Subcutaneous abdominal adipose tissue (tissue), 5 donors: Measurements from ENCODE around the gene C9orf43.
"Not testable (repeated sequence)": the region's sequence is repeated elsewhere in the genome, so short reads cannot be mapped to it uniquely, and the experiment has no call there.

ENCODE experiments used
- H3K27ac ChIP-seq: one replicate; pipeline ENCODE4 v1.7.0; 2013; ENCODE audit warnings: low read depth, mild to moderate bottlenecking, inconsistent platforms, low read length, moderate library complexity
- H3K27me3 ChIP-seq, 5 donors: one replicate each; pipeline ENCODE4 v1.7.0; 2013; ENCODE audit warnings: low read length in 5 of 5, inconsistent platforms in 1 of 5; ENCODE audit not compliant: control insufficient read depth in 5 of 5, insufficient read depth in 4 of 5
- H3K36me3 ChIP-seq, 5 donors: one replicate each; pipeline ENCODE4 v1.7.0; 2013; ENCODE audit warnings: low read length in 5 of 5; ENCODE audit not compliant: control insufficient read depth in 5 of 5, insufficient read depth in 5 of 5
- H3K4me1 ChIP-seq, 5 donors: one replicate each; pipeline ENCODE4 v1.7.0; 2013; ENCODE audit warnings: low read length in 5 of 5, mild to moderate bottlenecking in 3 of 5, moderate library complexity in 1 of 5; ENCODE audit not compliant: control insufficient read depth in 5 of 5, insufficient read depth in 5 of 5
- H3K4me3 ChIP-seq, 5 donors: one replicate each; pipeline ENCODE4 v1.7.0; 2013; ENCODE audit warnings: low read length in 5 of 5, low read depth in 1 of 5
- H3K9ac ChIP-seq, 5 donors: one replicate each; pipeline ENCODE4 v1.7.0; 2013; ENCODE audit warnings: low read length in 5 of 5, mild to moderate bottlenecking in 4 of 5, moderate library complexity in 3 of 5
- H3K9me3 ChIP-seq, 5 donors: one replicate each; pipeline ENCODE4 v1.7.0; 2013; ENCODE audit warnings: low read length in 5 of 5; ENCODE audit not compliant: control insufficient read depth in 5 of 5
- donor health status: healthy.
- donor health status: healthy.
- donor health status: healthy.
- donor health status: healthy.
- donor health status: healthy.

C9orf43 gene, protein sequence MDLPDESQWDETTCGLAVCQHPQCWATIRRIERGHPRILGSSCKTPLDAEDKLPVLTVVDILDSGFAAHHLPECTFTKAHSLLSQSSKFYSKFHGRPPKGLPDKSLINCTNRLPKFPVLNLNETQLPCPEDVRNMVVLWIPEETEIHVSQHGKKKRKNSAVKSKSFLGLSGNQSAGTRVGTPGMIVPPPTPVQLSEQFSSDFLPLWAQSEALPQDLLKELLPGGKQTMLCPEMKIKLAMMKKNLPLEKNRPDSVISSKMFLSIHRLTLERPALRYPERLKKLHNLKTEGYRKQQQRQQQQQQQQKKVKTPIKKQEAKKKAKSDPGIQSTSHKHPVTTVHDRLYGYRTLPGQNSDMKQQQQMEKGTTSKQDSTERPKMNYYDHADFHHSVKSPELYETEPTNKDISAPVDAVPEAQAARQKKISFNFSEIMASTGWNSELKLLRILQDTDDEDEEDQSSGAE

DNA sequence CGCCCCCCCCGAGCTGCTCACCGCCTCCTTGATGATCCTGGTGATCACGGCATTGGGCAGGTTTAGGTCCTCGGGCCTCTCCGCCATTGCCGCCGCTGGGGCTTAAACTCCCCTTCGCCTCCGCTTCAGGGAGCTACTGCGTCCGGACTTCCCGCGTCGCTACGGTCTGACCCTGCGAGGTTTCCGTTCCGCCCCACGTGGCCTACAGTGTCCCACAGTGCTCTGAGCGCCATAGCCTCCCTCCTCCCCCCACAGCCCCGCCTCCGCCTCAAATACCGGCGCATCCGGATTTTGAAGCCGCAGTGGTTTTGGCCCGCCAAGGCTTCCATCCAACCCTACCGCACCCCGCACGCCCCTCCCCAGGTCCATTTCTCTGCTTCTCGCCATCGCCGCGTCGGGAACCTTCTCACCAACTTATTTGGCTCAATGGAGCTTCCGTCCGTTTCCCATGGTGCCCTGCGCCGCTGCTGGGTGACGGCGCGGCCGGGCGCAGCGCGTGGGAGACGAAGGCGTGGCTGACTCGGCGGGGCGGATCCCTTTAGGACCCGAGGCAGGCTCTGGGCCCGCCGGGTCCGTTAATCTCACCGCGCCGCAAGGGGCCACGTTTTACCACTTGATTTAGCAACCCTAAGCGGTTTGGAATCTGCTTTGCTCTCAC is at the start of gene C9orf43, which contains the start of gene POLE3:
Gene C9orf43 (plus strand): TSS at position 541 of the 658 bp plus-strand sequence. CDS start 2,747 bp downstream, outside the sequence.
Gene POLE3 (minus strand): TSS at position 469 of the 658 bp plus-strand sequence. CDS start 382 bp downstream, at position 87.
- Histone ChIP-seq H3K9ac (peak within 1 kb of the TSS; percentile 84 to 99 (median 98)), H3K27ac (peak within 1 kb of the TSS; percentile 94), H3K9me3 (no peaks in the 10 kb centered on the region), H3K36me3 (peaks cover 12 to 16% (median 14%) of the 10 kb centered on the region in 5 donors), H3K4me3 (peak within 1 kb of the TSS; percentile 81 to 96 (median 90)), H3K4me1 (peaks cover 10 to 21% (median 14%) of the 10 kb centered on the region in 5 donors), H3K27me3 (peaks cover 0 to 4% (median 0%) of the 10 kb centered on the region in 5 donors)

DNA sequence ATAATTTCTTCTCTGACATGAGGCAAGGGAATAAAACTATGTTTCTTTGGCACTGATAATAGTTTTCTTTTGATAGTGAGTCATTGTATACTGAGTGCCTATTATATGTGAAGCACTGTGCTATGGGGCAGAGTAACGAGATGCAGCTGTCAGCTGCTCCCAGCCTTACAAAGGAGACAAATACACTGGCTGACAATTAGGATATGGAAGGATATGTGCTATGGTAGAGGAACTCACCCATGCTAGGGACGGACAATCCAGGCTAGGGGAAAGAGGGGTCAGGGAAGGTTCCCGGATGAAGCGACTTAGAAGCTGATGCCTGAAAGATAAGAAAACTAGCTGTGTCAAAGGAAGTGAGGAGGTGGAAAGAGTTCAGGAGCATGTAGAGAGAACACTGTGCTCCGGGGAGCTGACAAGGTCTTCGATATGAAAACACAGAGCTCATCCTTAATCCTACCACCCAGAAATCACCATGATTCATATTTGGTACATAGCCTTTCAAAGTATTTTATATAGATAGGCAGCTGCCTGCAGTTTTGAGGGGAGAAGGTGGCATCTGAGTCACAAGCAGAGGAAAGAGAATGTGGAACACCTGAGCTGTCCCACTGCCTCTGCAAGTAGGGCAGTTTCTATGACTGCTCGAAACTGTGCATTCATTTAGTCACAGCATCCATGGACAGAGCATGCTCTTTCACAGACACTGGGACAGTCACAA is 49.1 kb upstream of the C9orf43 start:
- no peak overlapping the region for H3K4me3 ChIP-seq
- H3K4me1 ChIP-seq, result peaks cover 0 to 3% (median 0%) of the 10 kb centered on the region in 5 donors
- no peaks in the 10 kb centered on the region for H3K36me3 ChIP-seq
- no peak overlapping the region for H3K27ac ChIP-seq
- no peak overlapping the region for H3K9ac ChIP-seq
- no peaks in the 10 kb centered on the region for H3K27me3 ChIP-seq
- H3K9me3 ChIP-seq, result no peaks in the 10 kb centered on the region

DNA sequence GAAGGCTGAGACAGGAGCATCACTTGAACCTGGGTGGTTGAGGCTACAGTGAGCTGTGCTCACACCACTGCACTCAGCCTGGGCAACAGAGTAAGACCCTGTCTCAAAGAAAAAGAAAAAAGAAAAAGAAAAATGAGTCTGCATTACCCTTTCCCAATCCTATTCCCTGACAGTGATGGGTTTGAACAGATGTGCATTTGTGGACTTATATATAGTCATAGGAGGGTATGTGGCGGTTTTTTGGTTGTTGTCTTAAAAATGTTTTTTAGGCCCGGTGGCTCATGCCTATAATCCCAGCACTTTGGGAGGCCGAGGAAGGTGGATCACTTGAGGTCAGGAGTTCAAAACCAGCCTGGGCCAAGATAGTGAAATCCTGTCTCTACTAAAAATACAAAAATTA is 47.2 kb upstream of the C9orf43 start:
- H3K9me3 ChIP-seq, result no peaks in the 10 kb centered on the region
- H3K36me3 ChIP-seq, result no peaks in the 10 kb centered on the region
- no peaks in the 10 kb centered on the region for H3K27me3 ChIP-seq
- H3K4me1 ChIP-seq, result peaks cover 0 to 3% (median 0%) of the 10 kb centered on the region in 5 donors
- no peak overlapping the region for H3K9ac ChIP-seq
- no peak overlapping the region for H3K27ac ChIP-seq
- no peak overlapping the region for H3K4me3 ChIP-seq

DNA sequence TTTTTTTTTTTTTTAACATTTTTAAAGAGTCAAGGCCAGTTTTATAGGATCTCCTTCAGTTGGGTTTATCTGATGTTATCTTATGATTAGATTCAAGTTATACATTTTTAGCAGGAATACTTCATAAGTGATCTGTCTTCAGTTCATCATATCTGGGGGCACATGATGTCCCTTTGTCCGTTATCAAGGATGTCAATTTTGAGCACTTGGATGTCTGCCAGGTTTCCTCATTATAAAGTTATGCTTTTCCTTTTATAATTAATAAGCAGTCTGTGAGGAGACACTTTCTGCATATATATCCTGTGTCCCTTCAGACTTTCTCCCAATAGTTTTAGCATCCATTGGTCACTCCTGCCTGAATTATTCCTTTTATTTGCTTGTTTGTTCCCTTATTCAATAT is 45.6 kb upstream of the C9orf43 start:
- Histone ChIP-seq H3K4me3 (no peak overlapping the region), H3K27me3 (no peaks in the 10 kb centered on the region), H3K4me1 (peaks cover 0 to 3% (median 0%) of the 10 kb centered on the region in 5 donors), H3K9me3 (no peaks in the 10 kb centered on the region), H3K36me3 (no peaks in the 10 kb centered on the region), H3K27ac (no peak overlapping the region), H3K9ac (no peak overlapping the region)

GRCh38 chr9:113365652-113366051 is 44.9 kb upstream of the C9orf43 start:
- H3K4me3 ChIP-seq, H3K9me3 ChIP-seq, H3K4me1 ChIP-seq, H3K27me3 ChIP-seq, H3K36me3 ChIP-seq, H3K9ac ChIP-seq: not testable (repeated sequence)
- H3K27ac ChIP-seq, result peak overlapping the region; percentile 37

GRCh38 chr9:113368348-113368981 is 42.1 kb upstream of the C9orf43 start:
- Histone ChIP-seq H3K27ac (no peak overlapping the region), H3K4me3 (no peak overlapping the region), H3K4me1 (peaks cover 0 to 6% (median 0%) of the 10 kb centered on the region in 5 donors), H3K9me3 (no peaks in the 10 kb centered on the region), H3K27me3 (no peaks in the 10 kb centered on the region), H3K9ac (no peak overlapping the region), H3K36me3 (peaks cover 0 to 8% (median 3%) of the 10 kb centered on the region in 5 donors)

DNA sequence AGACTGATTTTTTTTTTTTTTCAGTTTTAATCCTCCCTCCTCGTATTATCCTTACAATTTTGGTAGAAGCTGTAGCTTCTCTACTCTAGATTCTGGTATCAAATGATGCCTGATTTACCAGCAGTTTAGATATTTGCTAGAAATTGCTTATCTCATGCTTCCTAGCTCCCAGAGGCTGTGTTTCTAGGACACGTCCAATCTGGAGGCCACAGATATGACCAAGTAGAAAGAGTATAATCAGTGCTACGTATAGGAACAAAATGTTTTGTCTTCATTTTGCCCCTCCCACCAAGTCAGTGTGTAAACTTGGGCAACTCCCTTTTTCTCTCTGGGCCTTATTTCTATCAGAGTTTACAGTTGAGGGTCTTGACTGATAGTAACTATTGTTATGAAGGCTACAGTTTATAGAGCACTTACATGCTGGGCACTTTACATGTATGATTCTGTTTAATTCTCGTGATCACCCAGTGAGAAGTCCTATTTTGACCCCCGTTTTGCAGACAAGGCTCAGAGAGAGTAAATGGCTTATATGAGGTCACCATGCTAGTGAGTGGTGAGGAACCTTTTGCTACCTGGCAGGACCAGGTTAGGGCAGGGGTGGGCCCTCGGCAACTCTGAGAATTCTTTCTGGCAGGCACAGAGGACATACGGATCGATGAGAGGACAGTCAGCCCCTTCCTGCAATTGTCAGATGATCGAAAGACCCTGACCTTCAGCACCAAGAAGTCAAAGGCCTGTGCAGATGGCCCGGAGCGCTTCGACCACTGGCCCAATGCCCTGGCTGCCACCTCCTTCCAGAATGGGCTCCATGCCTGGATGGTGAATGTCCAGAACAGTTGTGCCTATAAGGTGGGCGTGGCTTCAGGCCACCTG is 41.3 kb upstream of the C9orf43 start:
- Histone ChIP-seq H3K27me3 (no peaks in the 10 kb centered on the region), H3K4me3 (no peak overlapping the region), H3K4me1 (peaks cover 0 to 6% (median 0%) of the 10 kb centered on the region in 5 donors), H3K9me3 (no peaks in the 10 kb centered on the region), H3K36me3 (peaks cover 0 to 16% (median 11%) of the 10 kb centered on the region in 5 donors), H3K9ac (no peak overlapping the region), H3K27ac (no peak overlapping the region)

GRCh38 chr9:113369855-113370140 is 40.7 kb upstream of the C9orf43 start:
- H3K4me3 ChIP-seq, result no peak overlapping the region
- H3K27ac ChIP-seq, result no peak overlapping the region
- no peaks in the 10 kb centered on the region for H3K9me3 ChIP-seq
- H3K4me1 ChIP-seq, result peaks cover 0 to 6% (median under 1%) of the 10 kb centered on the region in 5 donors
- peaks cover 0 to 20% (median 14%) of the 10 kb centered on the region in 5 donors for H3K36me3 ChIP-seq
- no peaks in the 10 kb centered on the region for H3K27me3 ChIP-seq
- no peak overlapping the region for H3K9ac ChIP-seq

- peaks cover 0 to 13% (median 8%) of the 10 kb centered on the region in 5 donors for H3K4me1 ChIP-seq
- H3K36me3 ChIP-seq, result peaks cover 0 to 22% (median 16%) of the 10 kb centered on the region in 5 donors
- no peak overlapping the region for H3K27ac ChIP-seq
- no peak overlapping the region for H3K9ac ChIP-seq
- H3K9me3 ChIP-seq, result no peaks in the 10 kb centered on the region
- H3K4me3 ChIP-seq, result no peak overlapping the region
- H3K27me3 ChIP-seq, result no peaks in the 10 kb centered on the region
These were observed 39.7 kb upstream of the C9orf43 start for GRCh38 chr9:113370806-113371325.
